ENCODE results near the gene SELENOO. TPM values are rescaled to one million over a fixed set of nuclear protein-coding genes. Genes with fewer than 3 reads are reported as not detected.

The SELENOO gene
- total RNA-seq, 1 donor from 2014 or later, result 7.8 TPM

GRCh38 chr22:50255099-50255498 is 54.3 kb downstream of the SELENOO start:
- DNase-seq, result no peak

- DNase-seq, result no peak
These were observed 54.8 kb downstream of the SELENOO start for GRCh38 chr22:50255607-50256006.

DNA sequence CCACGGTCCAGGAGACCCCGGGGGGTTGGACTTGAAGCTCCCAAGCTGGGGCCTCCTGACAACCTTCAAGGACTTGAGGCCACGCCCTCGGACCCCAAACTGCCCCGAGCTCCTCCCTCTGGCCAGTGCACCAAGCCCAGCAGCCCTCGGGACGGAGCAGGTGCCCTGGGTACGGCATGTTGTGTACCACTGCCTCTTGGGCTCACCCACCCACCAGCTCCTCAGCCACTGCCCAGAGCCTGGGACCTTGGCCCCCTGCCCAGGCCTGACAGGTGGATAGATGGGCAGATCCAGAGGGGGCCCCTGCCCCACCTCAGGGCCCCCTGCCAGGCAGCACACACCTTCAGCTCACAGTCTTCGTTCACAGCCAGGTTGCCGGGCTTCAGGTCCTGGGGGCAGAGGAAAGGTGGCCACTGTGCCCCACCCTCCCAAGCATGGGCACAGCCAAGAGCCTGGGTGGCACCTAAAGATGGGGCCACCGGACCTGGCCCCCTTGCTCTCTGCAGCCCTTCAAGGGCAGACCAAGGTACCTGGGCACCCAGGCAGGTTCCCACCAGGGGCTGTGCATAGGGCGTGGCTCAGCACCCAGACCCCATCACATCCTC is 55.5 kb downstream of the SELENOO start:
- DNase-seq, result no peak

GRCh38 chr22:50257041-50257440 is 56.2 kb downstream of the SELENOO start:
- no peak for DNase-seq

GRCh38 chr22:50257451-50258360 is 56.9 kb downstream of the SELENOO start:
- DNase-seq, result no peak

DNA sequence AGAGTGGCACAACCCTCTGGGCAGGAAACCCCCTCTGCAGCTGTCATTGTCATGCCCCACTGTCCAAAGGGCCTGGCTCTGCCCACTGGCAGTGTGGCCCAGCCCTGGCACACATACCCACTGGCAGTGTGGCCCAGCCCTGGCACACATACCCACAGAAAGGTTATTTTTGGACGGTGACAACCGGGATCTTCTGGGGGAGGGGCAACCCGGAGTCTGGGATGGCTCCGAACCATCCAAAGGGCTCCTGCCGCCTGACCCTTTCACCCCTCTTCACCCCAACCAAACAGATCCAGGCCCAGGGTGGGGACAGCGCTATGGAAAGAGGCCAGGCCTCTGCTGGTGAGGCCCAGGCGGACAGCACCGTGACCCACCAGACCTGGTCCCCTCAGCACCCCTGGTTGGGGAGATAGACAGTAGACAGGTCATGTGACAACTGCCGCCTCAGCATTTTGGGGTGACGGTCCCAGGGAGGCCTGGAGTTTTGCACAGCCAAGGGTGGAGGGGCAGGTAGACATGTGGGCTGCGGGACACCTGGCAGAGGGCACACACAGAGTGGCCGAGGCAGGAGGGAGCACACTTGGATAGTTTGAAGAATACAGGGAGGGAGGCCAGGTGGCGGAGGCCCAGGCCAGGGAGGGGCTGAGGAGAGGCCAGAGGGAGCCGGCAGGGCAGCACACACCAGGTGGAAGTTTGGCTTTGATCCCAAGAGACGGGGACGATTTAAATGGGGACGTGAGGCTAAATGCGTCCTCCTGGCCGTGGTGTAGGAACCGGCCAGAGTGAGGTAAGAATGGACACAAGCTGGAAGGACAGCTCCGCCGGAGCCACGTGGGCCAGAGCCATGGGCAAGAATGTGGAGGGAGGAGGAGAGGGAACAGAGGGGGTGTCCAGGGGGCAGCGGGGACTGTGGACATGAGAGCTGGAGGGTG is 57.8 kb downstream of the SELENOO start:
- DNase-seq, result no peak

DNA sequence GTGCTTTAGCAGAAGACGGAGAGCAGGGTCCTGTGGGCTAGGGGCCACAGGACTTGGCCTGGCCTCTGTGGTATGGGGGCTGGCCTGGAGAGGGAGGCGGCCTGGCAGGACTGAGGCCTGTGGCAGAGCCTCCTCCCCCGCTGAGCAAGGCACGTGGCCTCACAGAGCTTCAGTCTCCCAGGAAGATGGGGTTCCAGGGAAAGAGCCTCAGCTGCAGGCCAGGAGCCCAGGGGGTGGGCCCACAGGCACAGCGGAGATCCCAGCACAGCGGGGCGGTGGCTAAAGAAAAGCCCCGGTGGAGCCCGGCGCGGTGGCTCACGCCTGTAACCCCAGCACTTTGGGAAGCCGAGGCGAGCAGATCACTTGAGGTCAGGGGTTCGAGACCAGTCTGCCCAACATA is 58.5 kb downstream of the SELENOO start:
- DNase-seq, result no peak

DNA sequence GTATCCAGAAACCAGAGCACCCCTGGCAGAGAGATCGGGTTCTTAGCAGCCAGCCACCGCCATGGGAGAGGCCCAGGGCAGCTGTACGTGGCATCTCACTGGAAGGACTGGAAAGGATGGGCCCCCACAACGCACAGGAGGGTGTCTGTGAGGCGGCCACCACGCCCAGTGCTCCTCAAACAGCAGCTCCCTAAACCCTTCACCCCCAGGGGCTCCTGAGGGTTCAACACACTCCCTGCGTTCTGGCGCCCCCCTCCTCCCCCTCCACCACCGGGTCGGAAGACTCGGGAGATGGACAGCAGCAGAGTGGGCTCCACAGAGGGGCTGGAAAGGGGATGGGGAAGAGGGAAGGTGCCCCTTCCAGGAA is 59.6 kb downstream of the SELENOO start:
- DNase-seq, result no peak

GRCh38 chr22:50260801-50261614 is 60.2 kb downstream of the SELENOO start:
- peak; percentile 63 for DNase-seq

DNA sequence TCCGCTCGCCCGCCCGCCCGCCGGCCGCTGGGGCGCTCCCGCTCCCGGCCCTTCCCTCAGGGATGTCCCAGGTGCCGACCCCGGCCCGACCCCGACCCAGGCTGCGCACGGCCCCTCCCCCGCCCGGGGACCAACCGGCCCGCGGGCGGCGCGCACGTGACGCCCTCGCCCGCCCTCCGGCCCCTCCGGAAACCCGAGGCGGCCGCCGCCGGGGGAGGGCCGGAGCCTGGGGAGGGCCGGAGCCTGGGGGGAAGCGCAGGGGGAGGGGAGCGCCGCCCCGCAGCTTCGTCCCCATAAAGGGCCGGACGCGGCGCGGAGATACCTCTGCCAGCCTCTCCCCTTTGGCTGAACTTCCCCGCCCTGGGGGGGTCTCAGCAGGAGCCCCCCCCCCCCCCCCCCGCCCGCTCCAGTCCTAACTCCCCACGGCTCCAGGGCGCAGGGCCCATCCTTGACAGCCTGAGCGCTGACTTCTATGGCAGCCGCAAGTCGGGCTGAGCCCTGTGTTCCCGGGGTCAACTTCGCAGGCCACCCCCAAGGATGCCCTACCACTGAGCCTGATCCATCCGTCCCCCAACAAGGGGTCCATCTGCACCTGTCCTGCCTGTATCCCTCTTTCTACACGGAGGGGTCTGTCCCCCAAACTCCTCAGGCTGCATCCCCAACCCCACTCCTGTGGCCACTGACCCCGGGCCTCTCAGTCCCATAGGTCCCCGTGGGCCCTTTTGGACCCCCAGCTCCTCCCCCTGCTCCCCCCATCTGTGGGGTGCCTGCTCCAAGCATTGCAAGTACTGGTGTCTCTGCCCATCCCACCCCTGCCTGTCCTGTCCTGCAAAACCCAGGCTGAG is 61.0 kb downstream of the SELENOO start, which contains the start of gene MAPK12:
Gene MAPK12, minus strand, starts transcription at position 69 of the 845 bp plus-strand sequence. CDS start 174 bp downstream, outside the sequence.
- no peak for DNase-seq

GRCh38 chr22:50262460-50262911 is 61.7 kb downstream of the SELENOO start:
- no peak for DNase-seq

- no peak for DNase-seq
These were observed 62.3 kb downstream of the SELENOO start for GRCh38 chr22:50262973-50263617.

GRCh38 chr22:50264104-50264745 is 63.4 kb downstream of the SELENOO start:
- DNase-seq, result peak; percentile 51

DNA sequence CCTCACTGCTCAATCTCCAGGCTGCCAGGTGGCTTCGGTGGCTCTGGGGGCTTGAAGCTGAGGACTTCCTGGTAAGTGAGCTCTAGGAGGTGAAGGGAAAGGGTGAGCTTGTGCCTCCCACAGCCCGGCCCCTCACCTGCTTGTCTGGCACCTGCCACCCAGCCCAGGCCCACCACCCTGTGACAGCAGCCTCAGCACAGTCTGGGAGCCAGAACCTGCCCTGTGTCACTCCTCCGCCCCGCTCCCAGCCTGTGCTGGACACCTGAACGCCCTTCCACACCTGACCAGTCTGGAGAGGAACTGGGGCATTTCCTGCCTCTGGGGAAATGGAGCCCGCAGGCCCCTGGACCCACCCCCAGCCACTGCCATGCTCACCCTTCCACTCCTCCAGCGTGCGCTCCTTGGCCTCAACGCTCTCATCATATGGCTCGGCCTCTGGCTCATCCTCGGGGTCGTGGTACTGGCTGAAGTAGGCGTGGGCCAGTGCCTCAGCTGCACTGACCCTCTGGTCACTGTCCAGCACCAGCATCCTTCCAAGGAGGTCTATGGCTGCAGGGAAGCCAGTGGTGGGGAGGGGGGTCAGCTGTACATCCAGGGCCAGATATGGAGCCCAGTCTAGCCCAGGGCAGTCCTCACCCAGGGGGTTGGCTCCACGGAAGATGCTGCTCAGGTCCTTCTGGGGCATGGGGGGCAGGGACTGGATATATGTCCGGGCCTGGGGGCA is 64.3 kb downstream of the SELENOO start:
- DNase-seq, result no peak

DNA sequence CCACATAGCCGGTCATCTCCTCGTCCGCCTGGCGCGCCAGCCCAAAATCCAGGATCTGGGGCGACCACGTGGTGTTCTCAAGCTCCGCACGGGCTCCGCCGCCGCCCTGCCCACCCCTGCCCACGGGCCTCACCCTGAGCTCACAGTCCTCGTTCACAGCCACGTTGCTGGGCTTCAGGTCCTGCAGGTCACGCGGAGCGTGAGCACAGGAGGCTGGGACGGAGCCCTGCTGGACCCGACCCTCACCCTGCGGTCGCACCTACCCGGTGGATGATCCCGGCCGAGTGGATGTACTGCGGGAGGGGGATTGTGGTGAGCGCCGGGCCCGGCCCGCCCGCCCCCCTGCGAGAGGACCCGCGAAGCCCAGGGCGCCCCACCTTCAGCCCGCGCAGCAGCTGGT is 66.2 kb downstream of the SELENOO start:
- no peak for DNase-seq

Measured in occipital lobe (tissue), 2 donors.